HL-60 (cell line): Measurements from ENCODE around the gene SCYL2.

ENCODE experiments used
- DNase-seq, 2 experiments: peaks; one replicate each; pipeline ENCODE4 v3.0.0-alpha.2; 2010 to 2020; ENCODE audit warnings: low read depth in 1 of 2, low spot score in 1 of 2
- H3K27ac ChIP-seq: fragments of 250-450 bp; sonication (Bioruptor Pico); replicated peaks from 2 replicates; pipeline ENCODE4 v1.5.1; 2020; ENCODE audit warnings: mild to moderate bottlenecking, moderate library complexity
- H3K27me3 ChIP-seq: fragments of 250-450 bp; sonication (Bioruptor Pico); 2 replicates; pipeline ENCODE4 v1.5.1; 2021; ENCODE audit warnings: mild to moderate bottlenecking, moderate library complexity; ENCODE audit not compliant: insufficient read depth, poor library complexity, severe bottlenecking
- H3K4me3 ChIP-seq: replicated peaks from 2 replicates; pipeline ENCODE4 v1.5.1; 2011; ENCODE audit warnings: mild to moderate bottlenecking, control low read depth, low read length; ENCODE audit not compliant: insufficient read depth
- CTCF ChIP-seq: IDR thresholded peaks from one replicate; pipeline ENCODE4 v1.5.1; 2011; ENCODE audit warnings: low read length, control low read depth, inconsistent platforms; ENCODE audit not compliant: insufficient read depth
- GABPA ChIP-seq: IDR thresholded peaks from 2 replicates; pipeline ENCODE4 v1.6.1; 2012; ENCODE audit warnings: low read depth
- POLR2AphosphoS5 ChIP-seq: IDR thresholded peaks from 2 replicates; pipeline ENCODE4 v1.6.1; 2012; ENCODE audit warnings: low read depth
- REST ChIP-seq: IDR thresholded peaks from 2 replicates; pipeline ENCODE4 v1.6.1; 2012; ENCODE audit warnings: low read depth; ENCODE audit not compliant: insufficient replicate concordance
- SPI1 ChIP-seq: IDR thresholded peaks from 2 replicates; pipeline ENCODE4 v1.6.1; 2012; ENCODE audit warnings: low read depth, mild to moderate bottlenecking, borderline replicate concordance

Gene SCYL2

GRCh38 chr12:100247765-100248164 is 19.2 kb upstream of the SCYL2 start:
- Histone ChIP-seq H3K4me3 (no peak overlapping the region), H3K27ac (no peak overlapping the region), H3K27me3 (no peaks in the 10 kb centered on the region)
- TF ChIP-seq POLR2AphosphoS5 (no peak), SPI1 (no peak), CTCF (no peak)
- DNase-seq = no peak

GRCh38 chr12:100248886-100249285 is 18.1 kb upstream of the SCYL2 start:
- no peak overlapping the region for H3K4me3 ChIP-seq
- DNase-seq = no peak
- H3K27ac ChIP-seq = no peak overlapping the region
- TF ChIP-seq GABPA (no peak), REST (no peak), POLR2AphosphoS5 (no peak), CTCF (no peak)
- H3K27me3 ChIP-seq = no peaks in the 10 kb centered on the region

- DNase-seq = no peak
- Histone ChIP-seq H3K27ac (no peak overlapping the region), H3K4me3 (no peak overlapping the region), H3K27me3 (no peaks in the 10 kb centered on the region)
- TF ChIP-seq REST = no peak
- TF ChIP-seq GABPA = no peak
- peak; percentile 41; the same call in 1 of the 2 replicates for TF ChIP-seq SPI1
These were observed 17.0 kb upstream of the SCYL2 start for GRCh38 chr12:100249941-100250340.

GRCh38 chr12:100251917-100252316 is 15.1 kb upstream of the SCYL2 start:
- DNase-seq = no peak
- no peak for TF ChIP-seq SPI1
- no peak for TF ChIP-seq CTCF
- TF ChIP-seq GABPA = no peak
- no peak for TF ChIP-seq REST
- no peak for TF ChIP-seq POLR2AphosphoS5
- H3K4me3 ChIP-seq = no peak overlapping the region
- H3K27ac ChIP-seq = no peak overlapping the region
- H3K27me3 ChIP-seq = no peaks in the 10 kb centered on the region
